NCI-H2227 treated with DMSO at 0.1 percent for 48 hours (cell line): Measurements from ENCODE around the gene ADAM12.
"Not testable (repeated sequence)": the region's sequence is repeated elsewhere in the genome, so short reads cannot be mapped to it uniquely, and the experiment has no call there.

Experiments
- DNase-seq: peaks from one replicate; lab custom pipeline; 2025; lab: John Stamatoyannopoulos, UW

The ADAM12 gene

GRCh38 chr10:126054191-126054590 is 334.1 kb downstream of the ADAM12 start:
- DNase-seq: no peak

- no peak for DNase-seq
These were observed 336.1 kb downstream of the ADAM12 start for GRCh38 chr10:126052171-126052570.

- no peak for DNase-seq
These were observed 338.2 kb downstream of the ADAM12 start for GRCh38 chr10:126049759-126050700.

GRCh38 chr10:126047749-126048148 is 340.5 kb downstream of the ADAM12 start:
- DNase-seq: not testable (repeated sequence)

- DNase-seq: no peak
These were observed 341.4 kb downstream of the ADAM12 start for GRCh38 chr10:126046831-126047230.

- no peak for DNase-seq
These were observed 342.4 kb downstream of the ADAM12 start for GRCh38 chr10:126045861-126046260.

GRCh38 chr10:126043389-126043788 is 344.9 kb downstream of the ADAM12 start:
- no peak for DNase-seq

- DNase-seq: no peak
These were observed 345.4 kb downstream of the ADAM12 start for GRCh38 chr10:126042906-126043305.

GRCh38 chr10:126042354-126042753 is 345.9 kb downstream of the ADAM12 start:
- no peak for DNase-seq

GRCh38 chr10:126041804-126042231 is 346.5 kb downstream of the ADAM12 start:
- no peak for DNase-seq

- DNase-seq: no peak
These were observed 347.2 kb downstream of the ADAM12 start for GRCh38 chr10:126041117-126041516.

- DNase-seq: no peak
These were observed 350.3 kb downstream of the ADAM12 start for GRCh38 chr10:126037946-126038345.

- no peak for DNase-seq
These were observed 351.8 kb downstream of the ADAM12 start for GRCh38 chr10:126036515-126036914.

GRCh38 chr10:126034586-126034985 is 353.7 kb downstream of the ADAM12 start:
- no peak for DNase-seq

GRCh38 chr10:126029999-126030398 is 358.3 kb downstream of the ADAM12 start:
- no peak for DNase-seq

GRCh38 chr10:126027692-126028091 is 360.6 kb downstream of the ADAM12 start:
- DNase-seq: no peak

GRCh38 chr10:126022841-126023240 is 365.4 kb downstream of the ADAM12 start:
- DNase-seq: no peak

- no peak for DNase-seq
These were observed 366.3 kb downstream of the ADAM12 start for GRCh38 chr10:126021833-126022500.

GRCh38 chr10:126017961-126018560 is 370.2 kb downstream of the ADAM12 start:
- no peak for DNase-seq

GRCh38 chr10:126016882-126017281 is 371.4 kb downstream of the ADAM12 start:
- DNase-seq: no peak

GRCh38 chr10:126016156-126016805 is 372.0 kb downstream of the ADAM12 start:
- DNase-seq: no peak

- DNase-seq: no peak
These were observed 372.9 kb downstream of the ADAM12 start for GRCh38 chr10:126015413-126015812.
